Keratinocyte (primary cell): ENCODE data around the gene GID8. TPM values are rescaled to one million over a fixed set of nuclear protein-coding genes. Genes with fewer than 3 reads are reported as not detected.
A peak's percentile ranks its signal among the peaks of the same experiment; 100 is the strongest.

Experiments
- DNase-seq: peaks from one replicate; pipeline ENCODE4 v3.0.0-alpha.2; 2011; ENCODE audit warnings: low read depth, missing footprints, low spot score
- FAIRE-seq: peaks from 2 replicates; lab custom pipeline; 2011; peaks lifted over from hg19 to GRCh38; lab: Jason Lieb, UNC
- H2AFZ ChIP-seq: 2 replicates; pipeline ENCODE4 v1.6.0; 2012; ENCODE audit warnings: low read length, control low read depth, inconsistent platforms; ENCODE audit not compliant: control insufficient read depth
- H3K27ac ChIP-seq: 2 replicates; pipeline ENCODE4 v1.5.1; 2011; ENCODE audit warnings: low read length; ENCODE audit not compliant: control insufficient read depth, insufficient read depth
- H3K27me3 ChIP-seq: 3 replicates; pipeline ENCODE4 v1.6.0; 2011; ENCODE audit warnings: low read length; ENCODE audit not compliant: control insufficient read depth, insufficient read depth; ENCODE audit errors: extremely low read depth
- H3K36me3 ChIP-seq, 2 experiments: 2 replicates in 1 of 2; 3 replicates in 1 of 2; pipeline ENCODE4 v1.5.1; 2011; ENCODE audit warnings: low read length in 2 of 2, mild to moderate bottlenecking in 1 of 2; ENCODE audit not compliant: control insufficient read depth in 2 of 2, insufficient read depth in 2 of 2; ENCODE audit errors: extremely low read depth in 1 of 2
- H3K4me1 ChIP-seq: 3 replicates; pipeline ENCODE4 v1.5.1; 2011; ENCODE audit warnings: low read length; ENCODE audit not compliant: control insufficient read depth, insufficient read depth; ENCODE audit errors: extremely low read depth
- H3K4me2 ChIP-seq: 3 replicates; pipeline ENCODE4 v1.6.0; 2011; ENCODE audit warnings: low read depth, low read length; ENCODE audit not compliant: control insufficient read depth, insufficient read depth; ENCODE audit errors: extremely low read depth
- H3K4me3 ChIP-seq, 3 experiments: fragments of 200-600 bp in 1 of 3; sonication (generic) in 1 of 3; 2 replicates in 2 of 3; 3 replicates in 1 of 3; pipeline ENCODE4 v1.5.1; 2011 to 2016; ENCODE audit warnings: low read length in 3 of 3, mild to moderate bottlenecking in 3 of 3, control low read depth in 2 of 3, inconsistent platforms in 1 of 3, low read depth in 1 of 3, mixed read lengths in 1 of 3, mixed run types in 1 of 3, moderate library complexity in 1 of 3; ENCODE audit not compliant: control insufficient read depth in 2 of 3, insufficient read depth in 2 of 3; ENCODE audit errors: extremely low read depth in 1 of 3
- H3K79me2 ChIP-seq: 2 replicates; pipeline ENCODE4 v1.6.0; 2012; ENCODE audit warnings: low read length; ENCODE audit not compliant: control insufficient read depth, insufficient read depth
- H3K9ac ChIP-seq: 3 replicates; pipeline ENCODE4 v1.6.0; 2011; ENCODE audit warnings: low read length; ENCODE audit not compliant: control insufficient read depth, insufficient read depth; ENCODE audit errors: extremely low read depth
- H3K9me1 ChIP-seq: 3 replicates; pipeline ENCODE4 v1.6.0; 2011; ENCODE audit warnings: low read length; ENCODE audit not compliant: control insufficient read depth, insufficient read depth; ENCODE audit errors: extremely low read depth
- H3K9me3 ChIP-seq: 2 replicates; pipeline ENCODE4 v1.5.1; 2012; ENCODE audit warnings: low read depth, low read length; ENCODE audit not compliant: control insufficient read depth
- H4K20me1 ChIP-seq: 3 replicates; pipeline ENCODE4 v1.6.0; 2011; ENCODE audit warnings: low read length; ENCODE audit not compliant: control insufficient read depth, insufficient read depth; ENCODE audit errors: extremely low read depth
- CTCF ChIP-seq, 3 experiments: IDR thresholded peaks in 1 of 3; conservative IDR thresholded peaks in 1 of 3; optimal IDR thresholded peaks in 1 of 3; 2 replicates in 2 of 3; 3 replicates in 1 of 3; pipeline versions ENCODE3 to v1.5.1; 2011; ENCODE audit warnings: low read length in 3 of 3, mild to moderate bottlenecking in 3 of 3, moderate library complexity in 2 of 3, control low read depth in 1 of 3, inconsistent platforms in 1 of 3; ENCODE audit not compliant: insufficient read depth in 2 of 3; ENCODE audit errors: extremely low read depth in 1 of 3
- EZH2 ChIP-seq: IDR thresholded peaks from one replicate; pipeline ENCODE4 v1.6.1; 2012; ENCODE audit warnings: inconsistent platforms, mild to moderate bottlenecking, low read length, moderate library complexity
- dilution Hi-C: fragments of 300-500 bp; cut with MboI; formaldehyde crosslinking; loops from one replicate; pipeline ENCODE4 v1.7.0; 2020; ENCODE audit warnings: low sequenced_read_pairs; ENCODE audit not compliant: extremely low pct_ligation_motif_present
- polyA plus RNA-seq, 5 experiments: library from polyadenylated mRNA; depleted of rRNA in 3 of 5; stranded (reverse) in 3 of 5; stranded (forward) in 1 of 5; unstranded in 1 of 5; fragments of >200 nt; gene quantifications; 1 replicate in 1 of 5; 2 replicates in 3 of 5; 3 replicates in 1 of 5; pipeline versions ENCODE4 v1.2.1 to v1.2.3, GENCODE V29; 2011 to 2012; ENCODE audit warnings: missing spikeins in 2 of 5, low read depth in 1 of 5, low replicate concordance in 1 of 5

The GID8 gene
- polyA plus RNA-seq, 1 donor (not counting 4 experiments of a cell fraction or from before 2014, with no cell fraction given), result 23.7 TPM

- TF ChIP-seq CTCF (optimal IDR thresholded peaks at IDR 0.05 in 1 of 3, IDR thresholded peaks at IDR 0.05 in 1 of 3, conservative IDR thresholded peaks at IDR 0.05 in 1 of 3; ENCODE audit: extremely low read depth in 1 of 3, insufficient read depth in 2 of 3, low read length in 3 of 3) (no peak), EZH2 (no peak)
- peak overlapping the region; percentile 48 for H3K4me2 ChIP-seq
- H3K9me1 ChIP-seq, result no peaks in the 10 kb centered on the region
- peaks cover 43% of the 10 kb centered on the region for H3K4me1 ChIP-seq
- dilution Hi-C loops, result no loop called here
- peaks cover 7% of the 10 kb centered on the region for H4K20me1 ChIP-seq
- H3K4me3 ChIP-seq, result no peak overlapping the region
- peaks cover 25% of the 10 kb centered on the region in 2 experiments for H3K36me3 ChIP-seq
- no peak for DNase-seq
- no peak overlapping the region for H3K9ac ChIP-seq
- H3K79me2 ChIP-seq, result no peaks in the 10 kb centered on the region
- H3K27ac ChIP-seq, result no peak overlapping the region
- no peak for FAIRE-seq
- no peaks in the 10 kb centered on the region for H3K27me3 ChIP-seq
- no peaks in the 10 kb centered on the region for H3K9me3 ChIP-seq
- H2AFZ ChIP-seq, result no peak overlapping the region
These were observed 38.8 kb upstream of the GID8 start for GRCh38 chr20:62898970-62899632.

- H4K20me1 ChIP-seq, result peaks cover 7% of the 10 kb centered on the region
- no peak overlapping the region for H3K4me3 ChIP-seq
- FAIRE-seq, result no peak
- H3K4me1 ChIP-seq, result peaks cover 43% of the 10 kb centered on the region
- DNase-seq, result no peak
- peak overlapping the region; percentile 48 for H3K4me2 ChIP-seq
- dilution Hi-C loops, result no loop called here
- H2AFZ ChIP-seq, result no peak overlapping the region
- H3K9ac ChIP-seq, result no peak overlapping the region
- peaks cover 23 to 27% of the 10 kb centered on the region in 2 experiments for H3K36me3 ChIP-seq
- H3K27ac ChIP-seq, result peak overlapping the region; percentile 15
- H3K9me3 ChIP-seq, result no peaks in the 10 kb centered on the region
- no peaks in the 10 kb centered on the region for H3K27me3 ChIP-seq
- TF ChIP-seq EZH2, result no peak
- TF ChIP-seq CTCF (optimal IDR thresholded peaks at IDR 0.05 in 1 of 3, IDR thresholded peaks at IDR 0.05 in 1 of 3, conservative IDR thresholded peaks at IDR 0.05 in 1 of 3; ENCODE audit: extremely low read depth in 1 of 3, insufficient read depth in 2 of 3, low read length in 3 of 3), result peak in 2 of 3 experiments; percentile 32 to 47
- no peaks in the 10 kb centered on the region for H3K79me2 ChIP-seq
- H3K9me1 ChIP-seq, result no peaks in the 10 kb centered on the region
These were observed 38.3 kb upstream of the GID8 start for GRCh38 chr20:62899633-62900051.
